Articular chondrocyte of knee joint (primary cell): ENCODE data around the gene PSMD7. TPM values are rescaled to one million over a fixed set of nuclear protein-coding genes. Genes with fewer than 3 reads are reported as not detected.

Source experiments
- total RNA-seq: library from RNA; depleted of rRNA; stranded (reverse); fragments of >200 nt; gene quantifications from 2 replicates; pipeline ENCODE4 v1.2.3, GENCODE V29; 2012

The PSMD7 gene
- total RNA-seq, result 55.2 and 68.7 TPM in 2 replicates

DNA sequence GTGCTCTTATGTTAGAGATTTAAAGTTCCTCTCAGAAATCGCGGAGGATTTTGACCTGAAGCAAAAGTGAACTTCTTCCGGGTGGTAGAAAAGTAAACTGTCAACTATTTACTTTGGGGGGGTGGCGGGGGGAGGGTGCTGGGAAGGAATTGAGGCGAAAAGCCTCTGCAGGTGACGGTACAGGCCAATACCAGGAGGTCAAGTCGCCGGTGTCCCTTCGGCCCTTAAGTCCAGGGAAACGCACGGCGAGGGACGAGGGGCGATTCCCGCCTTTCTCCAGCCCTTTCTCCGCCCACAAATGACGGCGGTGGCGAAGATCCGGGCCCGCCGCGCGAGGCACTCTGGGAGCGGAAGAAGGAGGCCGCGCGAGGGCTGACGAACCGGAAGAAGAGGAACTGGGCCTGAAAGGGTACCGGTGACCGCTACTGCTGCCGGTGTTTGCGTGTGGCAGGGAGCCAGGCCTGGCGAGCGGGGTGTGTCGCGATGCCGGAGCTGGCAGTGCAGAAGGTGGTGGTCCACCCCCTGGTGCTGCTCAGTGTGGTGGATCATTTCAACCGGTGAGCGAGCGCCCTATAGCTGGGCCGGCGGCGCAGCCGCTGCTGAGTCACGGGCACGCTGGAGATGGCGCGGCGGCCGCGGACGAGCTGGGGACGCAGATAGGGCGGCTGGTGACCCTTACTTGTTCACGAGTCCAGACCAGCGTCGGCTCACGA lies at the start of gene PSMD7:
Gene PSMD7 (plus strand): TSS at position 383 of the 713 bp plus-strand sequence. CDS start 101 bp downstream, at position 484.

Other genes starting within 250 kb of the PSMD7 start
- 0.43 and 0.78 TPM in 2 replicates for gene NPIPB15, start 79.5 kb downstream of the PSMD7 start, total RNA-seq
- gene CLEC18B, start 124.7 kb downstream of the PSMD7 start, total RNA-seq, result not detected in 2 replicates